Measurements from ENCODE around the gene GASK1A. TPM values are rescaled to one million over a fixed set of nuclear protein-coding genes. Genes with fewer than 3 reads are reported as not detected.

Gene GASK1A
- total RNA-seq, 1 donor from 2014 or later, result 2.1 TPM

- Mint-ChIP-seq H3K36me3 (ENCODE audit: low read depth) (peaks cover 5% of the 10 kb centered on the region), H3K9me3 (peaks cover 4% of the 10 kb centered on the region), H3K27ac (ENCODE audit: unreplicated experiment) (no peak overlapping the region), H3K4me1 (no peaks in the 10 kb centered on the region), H3K27me3 (ENCODE audit: low read depth) (peaks cover 3% of the 10 kb centered on the region), H3K4me3 (no peak overlapping the region)
- no peak for DNase-seq (ENCODE audit: low read depth, low spot score)
- TF ChIP-seq, protein P1, sequence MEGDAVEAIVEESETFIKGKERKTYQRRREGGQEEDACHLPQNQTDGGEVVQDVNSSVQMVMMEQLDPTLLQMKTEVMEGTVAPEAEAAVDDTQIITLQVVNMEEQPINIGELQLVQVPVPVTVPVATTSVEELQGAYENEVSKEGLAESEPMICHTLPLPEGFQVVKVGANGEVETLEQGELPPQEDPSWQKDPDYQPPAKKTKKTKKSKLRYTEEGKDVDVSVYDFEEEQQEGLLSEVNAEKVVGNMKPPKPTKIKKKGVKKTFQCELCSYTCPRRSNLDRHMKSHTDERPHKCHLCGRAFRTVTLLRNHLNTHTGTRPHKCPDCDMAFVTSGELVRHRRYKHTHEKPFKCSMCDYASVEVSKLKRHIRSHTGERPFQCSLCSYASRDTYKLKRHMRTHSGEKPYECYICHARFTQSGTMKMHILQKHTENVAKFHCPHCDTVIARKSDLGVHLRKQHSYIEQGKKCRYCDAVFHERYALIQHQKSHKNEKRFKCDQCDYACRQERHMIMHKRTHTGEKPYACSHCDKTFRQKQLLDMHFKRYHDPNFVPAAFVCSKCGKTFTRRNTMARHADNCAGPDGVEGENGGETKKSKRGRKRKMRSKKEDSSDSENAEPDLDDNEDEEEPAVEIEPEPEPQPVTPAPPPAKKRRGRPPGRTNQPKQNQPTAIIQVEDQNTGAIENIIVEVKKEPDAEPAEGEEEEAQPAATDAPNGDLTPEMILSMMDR (conservative IDR thresholded peaks at IDR 0.05), result no peak
These were observed 77.0 kb downstream of the GASK1A start for GRCh38 chr3:43055806-43056770.

GRCh38 chr3:43059456-43059855 lies 80.3 kb downstream of the GASK1A start:
- TF ChIP-seq, protein P1 (conservative IDR thresholded peaks at IDR 0.05), result no peak
- no peak overlapping the region for H3K4me3 Mint-ChIP-seq
- DNase-seq (ENCODE audit: low read depth, low spot score), result no peak
- peaks cover 5% of the 10 kb centered on the region for H3K4me1 Mint-ChIP-seq
- H3K27ac Mint-ChIP-seq (ENCODE audit: unreplicated experiment), result no peak overlapping the region
- H3K27me3 Mint-ChIP-seq (ENCODE audit: low read depth), result no peaks in the 10 kb centered on the region
- H3K9me3 Mint-ChIP-seq, result no peaks in the 10 kb centered on the region
- no peaks in the 10 kb centered on the region for H3K36me3 Mint-ChIP-seq (ENCODE audit: low read depth)

GRCh38 chr3:43061101-43061895 lies 82.2 kb downstream of the GASK1A start:
- Mint-ChIP-seq H3K27me3 (ENCODE audit: low read depth) (no peaks in the 10 kb centered on the region), H3K9me3 (no peaks in the 10 kb centered on the region), H3K4me1 (peaks cover 5% of the 10 kb centered on the region), H3K27ac (ENCODE audit: unreplicated experiment) (no peak overlapping the region), H3K36me3 (ENCODE audit: low read depth) (no peaks in the 10 kb centered on the region), H3K4me3 (no peak overlapping the region)
- TF ChIP-seq, protein P1 (conservative IDR thresholded peaks at IDR 0.05), result no peak
- no peak for DNase-seq (ENCODE audit: low read depth, low spot score)

- Mint-ChIP-seq H3K27me3 (ENCODE audit: low read depth) (no peaks in the 10 kb centered on the region), H3K27ac (ENCODE audit: unreplicated experiment) (no peak overlapping the region), H3K36me3 (ENCODE audit: low read depth) (no peaks in the 10 kb centered on the region), H3K9me3 (no peaks in the 10 kb centered on the region), H3K4me1 (peaks cover 5% of the 10 kb centered on the region), H3K4me3 (no peak overlapping the region)
- TF ChIP-seq, protein P1 (conservative IDR thresholded peaks at IDR 0.05), result no peak
- no peak for DNase-seq (ENCODE audit: low read depth, low spot score)
These were observed 83.0 kb downstream of the GASK1A start for GRCh38 chr3:43062040-43062563.

DNA sequence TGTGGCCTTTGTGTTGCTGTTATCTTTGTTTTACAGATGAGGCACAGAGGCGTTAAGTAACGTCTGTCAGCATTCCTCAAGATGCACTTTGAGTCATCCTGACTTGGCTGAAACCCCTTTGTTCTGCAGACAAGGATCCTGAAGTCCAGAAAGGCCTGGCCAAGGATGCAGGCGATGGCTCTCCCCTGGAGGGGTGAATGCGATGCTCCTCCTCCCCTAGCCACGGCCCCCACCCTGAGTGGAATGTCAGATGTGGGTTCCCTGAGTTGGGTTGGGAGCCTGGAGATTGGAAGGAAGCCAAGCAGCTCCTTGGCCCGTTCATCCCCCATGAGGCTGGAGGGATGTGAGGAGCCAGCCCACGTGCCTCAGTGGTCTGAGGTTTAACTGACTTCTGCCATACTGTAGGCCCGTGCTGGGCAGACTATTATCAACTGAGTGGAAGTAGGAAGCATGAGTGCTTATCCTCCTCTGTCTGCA lies 83.5 kb downstream of the GASK1A start:
- peaks cover 5% of the 10 kb centered on the region for H3K4me1 Mint-ChIP-seq
- DNase-seq (ENCODE audit: low read depth, low spot score), result no peak
- TF ChIP-seq, protein P1 (conservative IDR thresholded peaks at IDR 0.05), result no peak

More for the DNA sequence above, 83.5 kb downstream of the GASK1A start:
- H3K36me3 Mint-ChIP-seq (ENCODE audit: low read depth), result no peaks in the 10 kb centered on the region
- H3K27me3 Mint-ChIP-seq (ENCODE audit: low read depth), result no peaks in the 10 kb centered on the region
- H3K9me3 Mint-ChIP-seq, result no peaks in the 10 kb centered on the region
- no peak overlapping the region for H3K27ac Mint-ChIP-seq (ENCODE audit: unreplicated experiment)
- H3K4me3 Mint-ChIP-seq, result no peak overlapping the region

All from neural crest cell (in vitro differentiated cells).